K562 (cell line): Measurements from ENCODE around the gene KISS1R. TPM values are rescaled to one million over a fixed set of nuclear protein-coding genes. Genes with fewer than 3 reads are reported as not detected.

Source experiments
- ATAC-seq: fragments of 200-7000 bp; cut with Tn5 transposase; 3 replicates; pipeline ENCODE4 v1.9.1; 2020; ENCODE audit warnings: moderate library complexity
- BruUV-seq: library from RNA; stranded (reverse); fragments of 400-500 nt; replicated peaks from 2 replicates; lab custom pipeline; 2021; lab: Mats Ljungman, UMichigan
- CTCF ChIA-PET: fragments of 300-600 bp; formaldehyde crosslinking; extraction: SDS; loops from one replicate; lab custom pipeline; 2021; ENCODE audit warnings: low intra/inter-chr PET ratio; lab: Yijun Ruan, JAX
- POLR2A ChIA-PET: fragments of 300-600, 350-650 bp; sonication (Branson Sonifier 250); formaldehyde crosslinking; extraction: SDS; loops from one replicate; lab custom pipeline; 2021; ENCODE audit warnings: antibody characterized with exemption, inconsistent platforms; lab: Yijun Ruan, JAX
- DNase-seq, 4 experiments: peaks; one replicate each; pipeline versions ENCODE4 v3.0.0 to v3.0.0-alpha.2; 2011 to 2018; ENCODE audit warnings: low spot score in 3 of 4, mixed read lengths in 3 of 4; ENCODE audit errors: extremely low read depth in 1 of 4
- FAIRE-seq: peaks from 2 replicates; lab custom pipeline; 2011; peaks lifted over from hg19 to GRCh38; lab: Jason Lieb, UNC
- H2AFZ ChIP-seq: 2 replicates; pipeline ENCODE4 v1.6.0; 2011; ENCODE audit warnings: low read depth, low read length, control low read depth, inconsistent platforms
- H3K27ac ChIP-seq: fragments of 200-600 bp; 3 replicates; pipeline ENCODE4 v1.8.0; 2011; ENCODE audit warnings: low read depth, mild to moderate bottlenecking, control low read depth, inconsistent platforms, low read length, moderate library complexity, mixed read lengths; ENCODE audit errors: extremely low read depth
- H3K27me3 ChIP-seq, 2 experiments: fragments of 300-600 bp in 1 of 2; 2 replicates in 1 of 2; 3 replicates in 1 of 2; pipeline versions ENCODE4 v1.6.0 to v1.8.0; 2011; ENCODE audit warnings: inconsistent platforms in 2 of 2, low read length in 2 of 2, mild to moderate bottlenecking in 1 of 2, mixed read lengths in 1 of 2, moderate library complexity in 1 of 2; ENCODE audit not compliant: control insufficient read depth in 2 of 2, insufficient read depth in 2 of 2
- H3K36me3 ChIP-seq: fragments of 300-600 bp; 3 replicates; pipeline ENCODE4 v1.8.0; 2011; ENCODE audit warnings: mild to moderate bottlenecking, low read length, inconsistent platforms; ENCODE audit not compliant: control insufficient read depth, insufficient read depth
- H3K4me1 ChIP-seq, 2 experiments: fragments of 200-600 bp in 1 of 2; replicated peaks in 1 of 2; 2 replicates in 1 of 2; 3 replicates in 1 of 2; pipeline versions ENCODE4 v1.5.1 to v1.8.0; 2011; ENCODE audit warnings: inconsistent platforms in 2 of 2, low read length in 2 of 2, mild to moderate bottlenecking in 1 of 2, mixed read lengths in 1 of 2, moderate library complexity in 1 of 2; ENCODE audit not compliant: control insufficient read depth in 2 of 2, insufficient read depth in 2 of 2
- H3K4me2 ChIP-seq: 2 replicates; pipeline ENCODE4 v1.6.1; 2011; ENCODE audit warnings: low read length, control low read depth, inconsistent platforms, mixed read lengths; ENCODE audit not compliant: insufficient read depth
- H3K4me3 ChIP-seq: fragments of 200-600 bp; sonication (generic), shearing (Covaris generic); 2 replicates; pipeline ENCODE4 v1.5.1; 2016; ENCODE audit warnings: control low read depth, inconsistent platforms
- H3K79me2 ChIP-seq: fragments of 200-600 bp; 3 replicates; pipeline ENCODE4 v1.8.0; 2011; ENCODE audit warnings: low read length, inconsistent platforms; ENCODE audit not compliant: control insufficient read depth, insufficient read depth
- H3K9ac ChIP-seq, 2 experiments: 2 replicates each; pipeline versions ENCODE4 v1.6.0 to v1.6.1; 2011; ENCODE audit warnings: low read depth in 2 of 2, low read length in 2 of 2, control low read depth in 1 of 2, inconsistent platforms in 1 of 2, mild to moderate bottlenecking in 1 of 2, mixed read lengths in 1 of 2; ENCODE audit not compliant: insufficient read depth in 1 of 2
- H3K9me1 ChIP-seq: one replicate; pipeline ENCODE4 v1.6.0; 2011; ENCODE audit warnings: inconsistent platforms, mild to moderate bottlenecking, low read length, moderate library complexity; ENCODE audit not compliant: control insufficient read depth, insufficient read depth
- H3K9me3 ChIP-seq: replicated peaks from 2 replicates; pipeline ENCODE4 v1.5.1; 2011; ENCODE audit warnings: low read depth, low read length, inconsistent platforms; ENCODE audit not compliant: control insufficient read depth, insufficient read depth
- H4K20me1 ChIP-seq: replicated peaks from 2 replicates; pipeline ENCODE4 v1.6.1; 2011; ENCODE audit warnings: low read length, inconsistent platforms, mixed read lengths; ENCODE audit not compliant: control insufficient read depth, insufficient read depth
- E2F4 ChIP-seq: sonication (generic); formaldehyde crosslinking; IDR thresholded peaks from 2 replicates; pipeline ENCODE4 v1.8.0; 2022; ENCODE audit warnings: mild to moderate bottlenecking, low read depth, missing genetic modification reagents
- KDM1A ChIP-seq, 2 experiments: fragments of 450-650 bp; IDR thresholded peaks; 2 replicates each; pipeline ENCODE4 v1.6.1; 2016; ENCODE audit warnings: mild to moderate bottlenecking in 2 of 2
- TEAD1 ChIP-seq, 2 experiments: fragments of 450-650 bp in 1 of 2; sonication (generic) in 1 of 2; formaldehyde crosslinking; IDR thresholded peaks; 2 replicates each; pipeline versions ENCODE4 v1.4.0 to v1.8.0; 2020 to 2022; ENCODE audit warnings: mild to moderate bottlenecking in 2 of 2, missing genetic modification reagents in 1 of 2
- TEAD4 ChIP-seq, 2 experiments: sonication (generic) in 1 of 2; formaldehyde crosslinking in 1 of 2; IDR thresholded peaks; 2 replicates each; pipeline versions ENCODE4 v1.6.1 to v1.8.0; 2012 to 2022; ENCODE audit warnings: borderline replicate concordance in 1 of 2, inconsistent platforms in 1 of 2, low read length in 1 of 2, mild to moderate bottlenecking in 1 of 2, missing genetic modification reagents in 1 of 2
- ZKSCAN8 ChIP-seq: fragments of 200-800 bp; sonication (Bioruptor generic); IDR thresholded peaks from 2 replicates; pipeline ENCODE4 v1.6.1; 2016; ENCODE audit warnings: missing genetic modification characterization, missing compliant biosample characterization
- ZNF140 ChIP-seq: fragments of 250-450 bp; sonication (Bioruptor Pico); IDR thresholded peaks from 2 replicates; pipeline ENCODE4 v1.8.0; 2021; ENCODE audit warnings: moderate library complexity, mild to moderate bottlenecking, inconsistent platforms
- ZNF212 ChIP-seq: fragments of 450-650 bp; formaldehyde crosslinking; IDR thresholded peaks from 2 replicates; pipeline ENCODE4 v1.4.0; 2020; ENCODE audit warnings: mild to moderate bottlenecking
- WGBS: fragments of 100-300 bp; shearing (Covaris generic); methylation state at CpG from one replicate; pipeline ENCODE4 v1.1.6; 2016; ENCODE audit warnings: low coverage, mixed read lengths; ENCODE audit not compliant: insufficient coverage; ENCODE audit errors: missing lambda C conversion rate; 5-methylcytosine and 5-hydroxymethylcytosine counted together
- in situ Hi-C: fragments of 300-500 bp; cut with MboI; formaldehyde crosslinking; loops from 4 replicates; pipeline ENCODE4 v1.15.0; 2018; ENCODE audit warnings: inconsistent platforms, mixed read lengths
- intact Hi-C: fragments of 100-400 bp; cut with micrococcal nuclease; formaldehyde crosslinking; loops from 2 replicates; pipeline ENCODE4 v1.14.2; 2022
- polyA plus RNA-seq, 8 experiments: library from polyadenylated mRNA; depleted of rRNA in 4 of 8; stranded (reverse) in 5 of 8; unstranded in 3 of 8; fragments of >200 nt; fragmentation: Nextera tagmentation in 2 of 8; fragmentation: Illumina TruSeq in 1 of 8; extraction: Ambion mirVana in 2 of 8; extraction: Trizol in 1 of 8; gene quantifications; 2 replicates each; pipeline versions ENCODE4 v1.2.1 to v1.2.3, GENCODE V29; 2011 to 2014; ENCODE audit warnings: inconsistent platforms in 1 of 8, missing spikeins in 1 of 8
- total RNA-seq, 7 experiments: library from RNA; depleted of rRNA in 6 of 7; stranded (reverse); fragments of >200 nt in 6 of 7; fragmentation: Illumina TruSeq in 2 of 7; extraction: Trizol in 2 of 7; gene quantifications; 2 replicates each; pipeline versions ENCODE4 v1.2.1 to v1.2.3, GENCODE V29; 2011 to 2021; ENCODE audit warnings: low replicate concordance in 1 of 7

The KISS1R gene
- total and polyA plus RNA-seq, 9 of the 15 experiments (the other 6 are each of a cell fraction or from before 2014, with no cell fraction given) = 0.37 to 39.4 (median 2.0) TPM

- Histone ChIP-seq H3K9me1 (no peaks in the 10 kb centered on the region), H3K9me3 (no peaks in the 10 kb centered on the region), H3K9ac (peak overlapping the region; percentile 11 to 76; a peak in 2 of 4 replicates), H3K27ac (peak overlapping the region; percentile 96), H2AFZ (no peak overlapping the region), H3K79me2 (peaks cover 88% of the 10 kb centered on the region), H3K4me3 (no peak overlapping the region), H3K4me1 (peaks cover 68 to 95% of the 10 kb centered on the region in 2 experiments), H3K27me3 (no peaks in the 10 kb centered on the region), H4K20me1 (no peaks in the 10 kb centered on the region), H3K36me3 (peaks cover 33% of the 10 kb centered on the region; the same call in 1 of the 3 replicates), H3K4me2 (0 out of 2 replicates have a peak overlapping the region, but pooled peaks have one; percentile 64)
- CTCF ChIA-PET = no interaction called here
- TF ChIP-seq E2F4 (CRISPR knock-in tag) (no peak), TEAD4 (IDR thresholded peaks at IDR 0.05; ENCODE audit: low read length) (no peak), TEAD4 (CRISPR knock-in tag; IDR thresholded peaks at IDR 0.05; ENCODE audit: borderline replicate concordance) (0 out of 2 replicates have a peak, but pooled peaks have one; percentile 16), KDM1A (IDR thresholded peaks at IDR 0.05) (peak in 1 of 2 experiments; percentile 9; a peak in 1 of 4 replicates), ZNF140 (no peak), ZKSCAN8 (CRISPR knock-in tag) (peak; percentile 77; the same call in 1 of the 2 replicates), ZNF212 (no peak), TEAD1 (CRISPR knock-in tag; IDR thresholded peaks at IDR 0.05) (peak in 1 of 2 experiments; percentile 56; a peak in 1 of 4 replicates)
- no peak for FAIRE-seq
- in situ Hi-C loops (no loop called here), intact Hi-C loops (loop anchor here (2.0 kb wide), 1 partner anchor 31 kb away; no protein-coding TSS in a partner anchor)
- no peak for DNase-seq
- no TSS peak for BruUV-seq
- POLR2A ChIA-PET = interaction anchor here (0.6 to 1.0 kb wide), 5 partner anchors 26 to 447 kb away, joined by 3 to 4 read pairs (median 3); partner anchors contain the start of gene RNU6-2
- WGBS = 88% methylated on average over 47 of the region's 55 CpGs
- no peak for ATAC-seq
Observed at GRCh38 chr19:955803-956765, 39.0 kb downstream of the KISS1R start.
